GM21360 (cell line): Measurements from ENCODE around the gene PDE5A.
A peak's percentile ranks its signal among the peaks of the same experiment; 100 is the strongest.
"Not testable (repeated sequence)": the region's sequence is repeated elsewhere in the genome, so short reads cannot be mapped to it uniquely, and the experiment has no call there.

ENCODE experiments used
- ATAC-seq: cut with Tn5 transposase; IDR thresholded peaks from one replicate; pipeline ENCODE4 v1.9.1; 2021; ENCODE audit warnings: mild to moderate bottlenecking, moderate library complexity; ENCODE audit not compliant: unreplicated experiment

PDE5A gene

GRCh38 chr4:119646347-119647071 is 17.9 kb upstream of the PDE5A start:
- no peak for ATAC-seq

- ATAC-seq = no peak
Observed at GRCh38 chr4:119643306-119644042, 14.9 kb upstream of the PDE5A start.

- ATAC-seq = no peak
Observed at GRCh38 chr4:119641765-119642164, 13.2 kb upstream of the PDE5A start.

GRCh38 chr4:119638359-119638758 is 9.8 kb upstream of the PDE5A start:
- ATAC-seq = no peak

- not testable (repeated sequence) for ATAC-seq
Observed at GRCh38 chr4:119636851-119637250, 8.2 kb upstream of the PDE5A start.

- no peak for ATAC-seq
Observed at GRCh38 chr4:119632216-119632615, 3.6 kb upstream of the PDE5A start.

GRCh38 chr4:119629142-119629471 is 503 bp upstream of the PDE5A start:
- peak; percentile 27 for ATAC-seq

DNA sequence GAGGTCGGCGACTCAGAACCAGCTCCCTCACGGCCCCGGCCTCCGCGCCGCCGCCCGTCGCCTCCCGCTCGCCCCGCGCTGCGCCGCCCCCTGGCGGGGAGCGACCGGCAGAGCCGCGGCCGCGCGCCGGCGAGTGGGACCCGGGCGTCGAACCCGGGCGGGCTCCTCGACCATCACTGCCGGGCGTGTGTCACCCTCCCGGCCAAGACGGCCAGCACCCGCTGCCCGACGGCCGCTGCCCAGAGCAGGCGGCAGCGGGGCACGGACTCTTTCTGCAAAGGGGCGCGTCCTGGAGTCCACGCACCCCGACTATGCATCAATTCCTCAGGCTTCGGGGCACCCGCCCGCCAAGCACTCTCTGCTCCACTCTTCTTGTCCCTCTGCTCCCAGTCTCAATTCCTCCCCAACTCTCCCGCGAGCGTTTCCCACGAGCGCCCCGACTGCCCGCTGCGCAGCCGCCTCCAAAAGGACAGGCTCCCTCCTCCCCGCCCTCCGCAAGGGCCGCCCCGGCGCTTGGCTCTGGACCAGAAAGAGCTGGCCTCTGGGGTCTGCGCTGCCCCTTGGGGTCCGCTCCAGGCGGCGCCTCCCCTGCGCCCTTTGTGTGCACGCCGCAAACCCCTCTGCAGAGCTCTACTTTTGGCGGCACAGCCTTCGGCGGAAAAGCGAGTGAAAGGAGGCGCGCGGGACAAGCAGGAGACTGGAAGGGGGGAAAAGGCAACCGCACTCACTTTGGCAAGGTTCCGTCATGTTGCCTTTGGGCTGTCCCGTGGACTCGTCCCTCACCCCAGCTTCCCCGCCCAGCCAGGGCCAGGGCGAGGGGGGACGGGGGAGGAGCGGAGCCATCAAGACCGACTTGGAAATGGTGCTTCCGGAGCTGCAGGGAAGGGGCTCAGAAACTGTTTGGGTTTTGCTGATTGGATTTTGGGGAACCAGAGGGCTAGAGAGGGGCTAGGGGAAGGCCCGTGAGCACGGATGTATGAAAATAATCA is 1.0 kb downstream of the PDE5A start:
- peak; percentile 65 for ATAC-seq

- no peak for ATAC-seq
Observed at GRCh38 chr4:119626943-119627266, 1.7 kb downstream of the PDE5A start.

DNA sequence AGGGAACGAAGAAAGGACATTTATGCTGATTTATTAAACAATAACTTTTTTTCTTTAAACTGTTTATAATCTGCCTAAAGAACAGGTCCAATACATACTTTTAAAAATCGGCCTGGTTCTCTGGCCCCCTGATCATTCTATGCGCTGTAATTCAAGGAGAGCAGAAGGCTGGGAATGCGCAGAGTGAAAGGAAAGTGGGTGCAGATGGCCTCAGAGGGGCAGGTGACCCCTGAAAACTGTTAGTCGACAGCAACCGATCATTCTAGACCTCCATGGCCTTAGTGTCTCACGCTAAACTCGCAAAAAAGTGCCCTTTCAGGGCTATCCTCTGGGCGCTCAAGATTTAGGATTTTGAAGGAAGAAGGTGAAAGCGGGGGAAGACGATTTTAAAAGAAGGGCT is 2.2 kb downstream of the PDE5A start:
- ATAC-seq = no peak

DNA sequence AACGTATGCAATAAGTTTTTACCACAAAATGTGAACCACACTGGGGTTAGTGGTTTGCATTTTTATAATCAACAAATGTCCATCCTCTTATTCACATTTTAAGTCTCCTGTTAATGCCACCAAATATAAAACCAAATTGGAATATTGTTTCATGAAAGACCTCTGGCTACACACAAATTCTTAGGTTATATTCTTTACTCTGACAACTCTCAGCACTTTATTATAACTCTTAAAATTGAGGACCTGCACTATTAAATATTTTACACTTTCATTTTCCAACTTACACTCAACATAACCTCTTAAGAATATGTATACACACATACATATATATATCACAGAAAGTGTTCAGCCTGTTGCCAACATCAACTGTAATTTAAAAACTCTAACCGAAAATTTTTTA is 2.8 kb downstream of the PDE5A start:
- ATAC-seq = no peak

- no peak for ATAC-seq
Observed at GRCh38 chr4:119624356-119624755, 4.2 kb downstream of the PDE5A start.

DNA sequence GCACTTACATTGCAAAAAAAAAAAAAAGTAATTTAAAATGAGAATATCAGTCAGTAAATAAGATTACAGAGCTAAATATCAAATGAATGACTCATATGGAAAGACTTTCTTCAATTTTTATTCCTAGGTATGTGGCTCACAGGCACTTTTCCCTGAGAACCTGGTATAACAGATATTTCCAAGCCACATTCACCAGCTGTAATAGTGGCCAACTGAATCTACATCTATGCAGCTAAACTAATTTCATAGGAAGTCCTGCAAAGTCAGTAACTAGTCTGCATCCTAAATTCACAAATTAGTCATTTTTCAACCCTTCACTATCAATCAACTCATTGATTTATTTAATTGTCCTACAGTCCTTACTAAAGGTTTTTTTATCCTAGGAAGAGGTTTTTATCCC is 5.6 kb downstream of the PDE5A start:
- ATAC-seq = no peak

GRCh38 chr4:119615068-119615719 is 13.4 kb downstream of the PDE5A start:
- no peak for ATAC-seq

DNA sequence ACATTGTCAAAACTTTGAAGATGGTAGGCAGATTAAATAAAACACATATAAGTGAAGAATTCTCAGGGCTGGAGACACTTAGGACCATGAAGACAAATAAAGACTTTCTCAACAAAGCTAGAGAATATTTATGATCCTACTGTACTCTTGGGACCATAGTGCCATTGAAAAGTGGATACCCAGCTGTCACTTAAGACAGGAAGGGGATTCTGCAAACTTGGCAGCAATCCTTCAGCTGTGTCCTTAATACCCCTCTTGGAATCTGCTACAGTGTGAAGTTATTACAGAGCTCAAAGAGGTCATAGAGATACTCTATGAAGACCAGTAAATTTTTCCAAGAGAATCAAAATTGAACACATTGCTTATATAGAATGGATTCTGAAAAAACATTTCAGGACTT is 24.3 kb downstream of the PDE5A start:
- ATAC-seq = no peak

DNA sequence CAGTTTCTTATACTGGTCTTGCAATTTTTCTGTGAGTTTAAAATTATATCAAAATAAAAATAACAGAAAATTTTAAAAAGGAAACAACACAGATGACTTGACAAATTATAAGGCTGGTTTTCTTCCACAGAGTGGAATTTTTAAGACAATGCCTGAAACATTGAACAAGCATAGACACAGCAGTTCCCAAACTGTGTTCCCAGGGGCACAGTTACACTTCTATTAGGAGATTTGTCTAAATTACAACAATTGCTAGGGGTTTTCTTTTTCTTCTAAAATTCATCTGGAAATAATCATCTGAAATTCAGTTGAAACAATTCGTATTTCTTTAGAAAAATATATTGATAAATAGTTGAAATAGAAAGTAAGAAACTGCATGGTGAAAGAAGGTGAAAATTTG is 26.2 kb downstream of the PDE5A start:
- ATAC-seq = no peak

- no peak for ATAC-seq
Observed at GRCh38 chr4:119598521-119598920, 30.1 kb downstream of the PDE5A start.

DNA sequence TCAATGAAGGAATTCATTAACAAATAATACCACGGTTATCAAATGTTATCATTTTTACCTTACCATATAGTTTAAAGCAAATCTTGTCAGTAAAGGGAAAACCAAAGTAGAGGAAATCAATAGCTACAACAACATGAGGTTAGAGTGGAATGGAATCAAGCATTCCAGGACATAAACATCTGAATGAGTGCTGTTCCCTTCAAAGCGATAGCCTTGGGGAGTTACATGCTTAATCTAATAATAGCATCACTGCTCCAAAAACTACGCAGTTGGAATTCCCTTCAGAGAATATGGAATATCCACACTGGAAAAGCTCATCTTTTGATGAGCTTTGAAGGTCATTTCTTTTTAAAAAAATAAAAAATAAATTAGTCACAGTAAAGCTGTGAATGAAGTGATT is 31.2 kb downstream of the PDE5A start:
- no peak for ATAC-seq

- ATAC-seq = no peak
Observed at GRCh38 chr4:119593698-119594097, 34.9 kb downstream of the PDE5A start.

DNA sequence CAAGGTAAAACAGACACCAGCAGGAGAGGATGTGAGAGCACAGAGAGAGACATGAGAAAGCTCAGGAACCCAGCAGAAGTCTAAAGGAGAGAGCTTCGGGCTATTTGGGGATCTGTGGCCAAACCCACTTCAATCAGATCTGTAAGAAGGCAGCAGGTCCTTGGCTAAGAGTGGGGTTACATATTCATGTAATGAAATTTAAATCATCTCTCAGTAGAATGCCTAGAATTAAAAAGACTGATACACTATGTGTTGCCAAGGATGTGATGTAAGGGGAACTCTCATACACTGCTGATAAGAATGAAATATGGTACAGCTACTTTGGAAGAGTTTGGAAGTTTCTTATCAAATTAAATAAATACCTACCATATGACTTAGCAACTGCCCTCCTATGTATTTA is 35.8 kb downstream of the PDE5A start:
- ATAC-seq = no peak

DNA sequence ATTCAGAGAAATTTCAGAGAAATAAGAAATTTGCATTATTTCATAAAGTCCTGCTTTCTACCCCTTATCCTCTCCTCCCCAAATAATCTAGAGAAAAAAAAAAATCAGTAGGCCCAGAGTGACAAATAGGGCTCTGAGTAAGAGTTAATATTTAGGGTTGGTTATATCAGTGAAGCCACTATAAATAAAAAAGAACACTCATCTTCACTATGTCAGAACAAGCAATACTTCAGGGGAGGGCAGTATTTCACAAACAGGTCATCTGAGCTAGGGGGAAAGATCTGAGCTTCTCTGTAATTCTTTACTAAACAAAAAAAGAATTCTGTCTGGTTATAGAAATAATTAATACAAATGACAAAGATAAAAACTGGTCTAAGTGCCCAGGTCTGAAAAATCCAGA is 39.4 kb downstream of the PDE5A start:
- ATAC-seq = no peak
